Keratinocyte (primary cell): Measurements from ENCODE around the gene GALNT2. TPM values are rescaled to one million over a fixed set of nuclear protein-coding genes. Genes with fewer than 3 reads are reported as not detected.

Experiments used
- DNase-seq: peaks from one replicate; pipeline ENCODE4 v3.0.0-alpha.2; 2011; ENCODE audit warnings: low read depth, missing footprints, low spot score
- FAIRE-seq: peaks from 2 replicates; lab custom pipeline; 2011; peaks lifted over from hg19 to GRCh38; lab: Jason Lieb, UNC
- H2AFZ ChIP-seq: 2 replicates; pipeline ENCODE4 v1.6.0; 2012; ENCODE audit warnings: low read length, control low read depth, inconsistent platforms; ENCODE audit not compliant: control insufficient read depth
- H3K27ac ChIP-seq: 2 replicates; pipeline ENCODE4 v1.5.1; 2011; ENCODE audit warnings: low read length; ENCODE audit not compliant: control insufficient read depth, insufficient read depth
- H3K27me3 ChIP-seq: 3 replicates; pipeline ENCODE4 v1.6.0; 2011; ENCODE audit warnings: low read length; ENCODE audit not compliant: control insufficient read depth, insufficient read depth; ENCODE audit errors: extremely low read depth
- H3K36me3 ChIP-seq, 2 experiments: 2 replicates in 1 of 2; 3 replicates in 1 of 2; pipeline ENCODE4 v1.5.1; 2011; ENCODE audit warnings: low read length in 2 of 2, mild to moderate bottlenecking in 1 of 2; ENCODE audit not compliant: control insufficient read depth in 2 of 2, insufficient read depth in 2 of 2; ENCODE audit errors: extremely low read depth in 1 of 2
- H3K4me1 ChIP-seq: 3 replicates; pipeline ENCODE4 v1.5.1; 2011; ENCODE audit warnings: low read length; ENCODE audit not compliant: control insufficient read depth, insufficient read depth; ENCODE audit errors: extremely low read depth
- H3K4me2 ChIP-seq: 3 replicates; pipeline ENCODE4 v1.6.0; 2011; ENCODE audit warnings: low read depth, low read length; ENCODE audit not compliant: control insufficient read depth, insufficient read depth; ENCODE audit errors: extremely low read depth
- H3K4me3 ChIP-seq, 3 experiments: fragments of 200-600 bp in 1 of 3; sonication (generic) in 1 of 3; 2 replicates in 2 of 3; 3 replicates in 1 of 3; pipeline ENCODE4 v1.5.1; 2011 to 2016; ENCODE audit warnings: low read length in 3 of 3, mild to moderate bottlenecking in 3 of 3, control low read depth in 2 of 3, inconsistent platforms in 1 of 3, low read depth in 1 of 3, mixed read lengths in 1 of 3, mixed run types in 1 of 3, moderate library complexity in 1 of 3; ENCODE audit not compliant: control insufficient read depth in 2 of 3, insufficient read depth in 2 of 3; ENCODE audit errors: extremely low read depth in 1 of 3
- H3K79me2 ChIP-seq: 2 replicates; pipeline ENCODE4 v1.6.0; 2012; ENCODE audit warnings: low read length; ENCODE audit not compliant: control insufficient read depth, insufficient read depth
- H3K9ac ChIP-seq: 3 replicates; pipeline ENCODE4 v1.6.0; 2011; ENCODE audit warnings: low read length; ENCODE audit not compliant: control insufficient read depth, insufficient read depth; ENCODE audit errors: extremely low read depth
- H3K9me1 ChIP-seq: 3 replicates; pipeline ENCODE4 v1.6.0; 2011; ENCODE audit warnings: low read length; ENCODE audit not compliant: control insufficient read depth, insufficient read depth; ENCODE audit errors: extremely low read depth
- H3K9me3 ChIP-seq: 2 replicates; pipeline ENCODE4 v1.5.1; 2012; ENCODE audit warnings: low read depth, low read length; ENCODE audit not compliant: control insufficient read depth
- H4K20me1 ChIP-seq: 3 replicates; pipeline ENCODE4 v1.6.0; 2011; ENCODE audit warnings: low read length; ENCODE audit not compliant: control insufficient read depth, insufficient read depth; ENCODE audit errors: extremely low read depth
- EZH2 ChIP-seq: IDR thresholded peaks from one replicate; pipeline ENCODE4 v1.6.1; 2012; ENCODE audit warnings: inconsistent platforms, mild to moderate bottlenecking, low read length, moderate library complexity
- dilution Hi-C: fragments of 300-500 bp; cut with MboI; formaldehyde crosslinking; loops from one replicate; pipeline ENCODE4 v1.7.0; 2020; ENCODE audit warnings: low sequenced_read_pairs; ENCODE audit not compliant: extremely low pct_ligation_motif_present
- polyA plus RNA-seq, 5 experiments: library from polyadenylated mRNA; depleted of rRNA in 3 of 5; stranded (reverse) in 3 of 5; stranded (forward) in 1 of 5; unstranded in 1 of 5; fragments of >200 nt; gene quantifications; 1 replicate in 1 of 5; 2 replicates in 3 of 5; 3 replicates in 1 of 5; pipeline versions ENCODE4 v1.2.1 to v1.2.3, GENCODE V29; 2011 to 2012; ENCODE audit warnings: missing spikeins in 2 of 5, low read depth in 1 of 5, low replicate concordance in 1 of 5
- TF ChIP-seq, protein P1 (sequence below), 3 experiments: IDR thresholded peaks in 1 of 3; conservative IDR thresholded peaks in 1 of 3; optimal IDR thresholded peaks in 1 of 3; 2 replicates in 2 of 3; 3 replicates in 1 of 3; pipeline versions ENCODE3 to v1.5.1; 2011; ENCODE audit warnings: low read length in 3 of 3, mild to moderate bottlenecking in 3 of 3, moderate library complexity in 2 of 3, control low read depth in 1 of 3, inconsistent platforms in 1 of 3; ENCODE audit not compliant: insufficient read depth in 2 of 3; ENCODE audit errors: extremely low read depth in 1 of 3

The GALNT2 gene
- polyA plus RNA-seq, 1 donor (not counting 4 experiments of a cell fraction or from before 2014, with no cell fraction given), result 61.7 TPM

DNA sequence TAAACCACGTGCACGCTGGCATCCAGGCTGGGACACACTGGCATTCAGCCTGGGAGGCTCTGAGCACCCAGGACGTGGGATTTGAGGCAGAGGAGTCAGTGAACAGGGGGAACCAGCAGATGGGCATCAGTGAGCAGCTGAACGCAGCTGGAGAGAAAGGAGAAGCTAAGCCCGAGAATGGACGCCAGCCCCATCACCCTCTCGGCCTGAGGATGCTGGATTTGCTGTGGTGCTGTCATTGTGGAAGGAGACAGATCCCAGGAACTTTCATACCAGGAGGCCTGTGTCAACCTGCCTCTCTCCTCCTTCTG is 226.3 kb downstream of the GALNT2 start:
- Histone ChIP-seq H3K9me1 (no peaks in the 10 kb centered on the region), H3K27ac (no peak overlapping the region), H3K9me3 (no peaks in the 10 kb centered on the region), H2AFZ (no peak overlapping the region), H3K4me2 (no peak overlapping the region), H3K9ac (no peak overlapping the region), H3K79me2 (no peaks in the 10 kb centered on the region), H4K20me1 (no peaks in the 10 kb centered on the region), H3K4me3 (no peak overlapping the region), H3K36me3 (no peaks in the 10 kb centered on the region), H3K27me3 (peaks cover 10% of the 10 kb centered on the region), H3K4me1 (no peaks in the 10 kb centered on the region)
- dilution Hi-C loops, result no loop called here
- DNase-seq, result no peak
- no peak for TF ChIP-seq EZH2
- TF ChIP-seq, protein P1, sequence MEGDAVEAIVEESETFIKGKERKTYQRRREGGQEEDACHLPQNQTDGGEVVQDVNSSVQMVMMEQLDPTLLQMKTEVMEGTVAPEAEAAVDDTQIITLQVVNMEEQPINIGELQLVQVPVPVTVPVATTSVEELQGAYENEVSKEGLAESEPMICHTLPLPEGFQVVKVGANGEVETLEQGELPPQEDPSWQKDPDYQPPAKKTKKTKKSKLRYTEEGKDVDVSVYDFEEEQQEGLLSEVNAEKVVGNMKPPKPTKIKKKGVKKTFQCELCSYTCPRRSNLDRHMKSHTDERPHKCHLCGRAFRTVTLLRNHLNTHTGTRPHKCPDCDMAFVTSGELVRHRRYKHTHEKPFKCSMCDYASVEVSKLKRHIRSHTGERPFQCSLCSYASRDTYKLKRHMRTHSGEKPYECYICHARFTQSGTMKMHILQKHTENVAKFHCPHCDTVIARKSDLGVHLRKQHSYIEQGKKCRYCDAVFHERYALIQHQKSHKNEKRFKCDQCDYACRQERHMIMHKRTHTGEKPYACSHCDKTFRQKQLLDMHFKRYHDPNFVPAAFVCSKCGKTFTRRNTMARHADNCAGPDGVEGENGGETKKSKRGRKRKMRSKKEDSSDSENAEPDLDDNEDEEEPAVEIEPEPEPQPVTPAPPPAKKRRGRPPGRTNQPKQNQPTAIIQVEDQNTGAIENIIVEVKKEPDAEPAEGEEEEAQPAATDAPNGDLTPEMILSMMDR (optimal IDR thresholded peaks at IDR 0.05 in 1 of 3, IDR thresholded peaks at IDR 0.05 in 1 of 3, conservative IDR thresholded peaks at IDR 0.05 in 1 of 3; ENCODE audit: extremely low read depth in 1 of 3, insufficient read depth in 2 of 3, low read length in 3 of 3), result no peak
- no peak for FAIRE-seq

GRCh38 chr1:230295367-230295766 is 228.3 kb downstream of the GALNT2 start:
- TF ChIP-seq, protein P1 (optimal IDR thresholded peaks at IDR 0.05 in 1 of 3, IDR thresholded peaks at IDR 0.05 in 1 of 3, conservative IDR thresholded peaks at IDR 0.05 in 1 of 3; ENCODE audit: extremely low read depth in 1 of 3, insufficient read depth in 2 of 3, low read length in 3 of 3), result no peak
- TF ChIP-seq EZH2, result no peak
- Histone ChIP-seq H3K4me1 (no peaks in the 10 kb centered on the region), H3K9me3 (no peaks in the 10 kb centered on the region), H3K4me3 (no peak overlapping the region), H4K20me1 (no peaks in the 10 kb centered on the region), H3K27me3 (peaks cover 10% of the 10 kb centered on the region), H3K4me2 (no peak overlapping the region), H3K36me3 (no peaks in the 10 kb centered on the region), H3K27ac (no peak overlapping the region), H3K9me1 (no peaks in the 10 kb centered on the region), H3K79me2 (no peaks in the 10 kb centered on the region), H2AFZ (no peak overlapping the region), H3K9ac (no peak overlapping the region)
- dilution Hi-C loops, result no loop called here
- FAIRE-seq, result no peak
- no peak for DNase-seq
